ENCODE measurements around the gene CRIM1.

GRCh38 chr2:36478999-36479398 is 123.4 kb downstream of the CRIM1 start:
- TF ChIP-seq MAX (IDR thresholded peaks at IDR 0.05) (no peak), CTCF (IDR thresholded peaks at IDR 0.05; ENCODE audit: low read depth, low read length, missing input control) (no peak), TAF1 (conservative IDR thresholded peaks at IDR 0.05) (no peak), ATF3 (IDR thresholded peaks at IDR 0.05) (no peak), SP1 (IDR thresholded peaks at IDR 0.05) (no peak), EGR1 (IDR thresholded peaks at IDR 0.05; ENCODE audit: low read depth in 2 of 2) (no peak), FOXA1 (IDR thresholded peaks at IDR 0.05) (no peak)
